IMR-90 (cell line): ENCODE results near the gene HPN. TPM values are rescaled to one million over a fixed set of nuclear protein-coding genes. Genes with fewer than 3 reads are reported as not detected.

ENCODE experiments used
- ATAC-seq: fragments of 200-7000 bp; cut with Tn5 transposase; 2 replicates; pipeline ENCODE4 v1.9.1; 2020; ENCODE audit warnings: low read depth, mild to moderate bottlenecking, moderate library complexity
- BruUV-seq: library from RNA; stranded (reverse); fragments of 400-500 nt; replicated peaks from 2 replicates; lab custom pipeline; 2021; lab: Mats Ljungman, UMichigan
- CTCF ChIA-PET: fragments of 300-600 bp; formaldehyde crosslinking; extraction: SDS; loops from one replicate; lab custom pipeline; 2021; ENCODE audit warnings: antibody characterized with exemption; lab: Yijun Ruan, JAX
- POLR2A ChIA-PET: fragments of 300-600 bp; sonication (Branson Sonifier 250); formaldehyde crosslinking; loops from one replicate; lab custom pipeline; 2022; ENCODE audit warnings: antibody characterized with exemption; ENCODE audit not compliant: unreplicated experiment; lab: Charles Lee
- DNase-seq: peaks from one replicate; pipeline ENCODE4 v3.0.0; 2013
- H2AFZ ChIP-seq: replicated peaks from 2 replicates; pipeline ENCODE3; 2013; ENCODE audit warnings: low read length, mild to moderate bottlenecking; ENCODE audit not compliant: poor library complexity
- H2AK5ac ChIP-seq: 2 replicates; pipeline ENCODE4 v1.6.1; 2013; ENCODE audit warnings: low read depth, low read length, inconsistent platforms
- H2AK9ac ChIP-seq: replicated peaks from 2 replicates; pipeline ENCODE3; 2013; ENCODE audit warnings: mild to moderate bottlenecking, low read depth, low read length, moderate library complexity; ENCODE audit not compliant: poor library complexity
- H2BK120ac ChIP-seq: 2 replicates; pipeline ENCODE4 v1.6.1; 2013; ENCODE audit warnings: low read depth, low read length, inconsistent platforms
- H2BK15ac ChIP-seq: 3 replicates; pipeline ENCODE4 v1.6.1; 2013; ENCODE audit warnings: low read depth, low read length, inconsistent platforms
- H2BK20ac ChIP-seq: 2 replicates; pipeline ENCODE4 v1.6.1; 2013; ENCODE audit warnings: low read depth, mild to moderate bottlenecking, inconsistent platforms, low read length, moderate library complexity
- H2BK5ac ChIP-seq: 2 replicates; pipeline ENCODE4 v1.6.1; 2013; ENCODE audit warnings: mild to moderate bottlenecking, low read depth, low read length, inconsistent platforms; ENCODE audit not compliant: poor library complexity, severe bottlenecking
- H3K14ac ChIP-seq: replicated peaks from 2 replicates; pipeline ENCODE4 v1.6.1; 2013; ENCODE audit warnings: low read depth, low read length, inconsistent platforms
- H3K18ac ChIP-seq: 2 replicates; pipeline ENCODE4 v1.6.1; 2013; ENCODE audit warnings: low read depth, low read length, control low read depth
- H3K23ac ChIP-seq: 2 replicates; pipeline ENCODE4 v1.6.1; 2013; ENCODE audit warnings: low read depth, low read length, inconsistent platforms
- H3K27ac ChIP-seq: 2 replicates; pipeline ENCODE4 v1.5.1; 2013; ENCODE audit warnings: mild to moderate bottlenecking, control low read depth, low read length; ENCODE audit not compliant: insufficient read depth
- H3K27me3 ChIP-seq: 2 replicates; pipeline ENCODE4 v1.6.1; 2013; ENCODE audit warnings: low read length; ENCODE audit not compliant: control insufficient read depth, insufficient read depth
- H3K36me3 ChIP-seq: 2 replicates; pipeline ENCODE4 v1.6.1; 2013; ENCODE audit warnings: low read length, mixed read lengths; ENCODE audit not compliant: control insufficient read depth, insufficient read depth
- H3K4ac ChIP-seq: 2 replicates; pipeline ENCODE4 v1.6.1; 2013; ENCODE audit warnings: low read depth, low read length, inconsistent platforms
- H3K4me1 ChIP-seq: 2 replicates; pipeline ENCODE4 v1.6.1; 2013; ENCODE audit warnings: low read length, mixed read lengths; ENCODE audit not compliant: control insufficient read depth, insufficient read depth
- H3K4me2 ChIP-seq: 2 replicates; pipeline ENCODE4 v1.6.1; 2013; ENCODE audit warnings: low read depth, mild to moderate bottlenecking, control low read depth, low read length, moderate library complexity
- H3K4me3 ChIP-seq: 2 replicates; pipeline ENCODE4 v1.5.1; 2013; ENCODE audit warnings: low read depth, mild to moderate bottlenecking, control low read depth, low read length, moderate library complexity; ENCODE audit not compliant: insufficient read depth
- H3K56ac ChIP-seq: 2 replicates; pipeline ENCODE4 v1.6.1; 2013; ENCODE audit warnings: low read length, inconsistent platforms; ENCODE audit not compliant: insufficient read depth; ENCODE audit errors: extremely low read depth
- H3K79me1 ChIP-seq, 2 experiments: 2 replicates each; pipeline ENCODE4 v1.6.1; 2013; ENCODE audit warnings: low read length in 2 of 2, inconsistent platforms in 1 of 2, low read depth in 1 of 2
- H3K9ac ChIP-seq: 2 replicates; pipeline ENCODE4 v1.6.1; 2013; ENCODE audit warnings: low read depth, low read length, control low read depth
- H3K9me1 ChIP-seq: 2 replicates; pipeline ENCODE4 v1.6.1; 2013; ENCODE audit warnings: low read length, inconsistent platforms; ENCODE audit not compliant: insufficient read depth
- H3K9me3 ChIP-seq: 2 replicates; pipeline ENCODE4 v1.6.1; 2013; ENCODE audit warnings: low read length; ENCODE audit not compliant: control insufficient read depth, insufficient read depth
- H4K20me1 ChIP-seq: 2 replicates; pipeline ENCODE4 v1.6.1; 2013; ENCODE audit warnings: low read length, inconsistent platforms; ENCODE audit not compliant: insufficient read depth
- H4K5ac ChIP-seq: 2 replicates; pipeline ENCODE4 v1.6.1; 2013; ENCODE audit warnings: mild to moderate bottlenecking, low read depth, low read length, control low read depth
- H4K8ac ChIP-seq, 2 experiments: 2 replicates each; pipeline ENCODE4 v1.6.1; 2013; ENCODE audit warnings: low read depth in 2 of 2, low read length in 2 of 2, control low read depth in 1 of 2, inconsistent platforms in 1 of 2
- H4K91ac ChIP-seq: 2 replicates; pipeline ENCODE4 v1.6.1; 2013; ENCODE audit warnings: low read depth, low read length, inconsistent platforms; ENCODE audit not compliant: insufficient read depth
- BHLHE40 ChIP-seq: fragments of 150-350 bp; IDR thresholded peaks from 2 replicates; pipeline ENCODE4 v1.6.1; 2016; ENCODE audit warnings: mild to moderate bottlenecking, low read depth, low read length
- CEBPB ChIP-seq: IDR thresholded peaks from 2 replicates; pipeline ENCODE4 v1.6.1; 2012; ENCODE audit warnings: low read depth, low read length, improper control_type of control experiment
- CHD1 ChIP-seq: IDR thresholded peaks from 2 replicates; pipeline ENCODE4 v1.6.1; 2012; ENCODE audit warnings: low read depth, low read length, improper control_type of control experiment
- CTCF ChIP-seq: conservative IDR thresholded peaks from 2 replicates; pipeline ENCODE4 v1.5.1; 2012; ENCODE audit warnings: mild to moderate bottlenecking, low read depth, low read length, improper control_type of control experiment
- ELK1 ChIP-seq: fragments of 150-350 bp; IDR thresholded peaks from 2 replicates; pipeline ENCODE4 v1.6.1; 2016; ENCODE audit warnings: low read depth, mild to moderate bottlenecking, low read length, moderate library complexity, borderline replicate concordance
- MAFK ChIP-seq: IDR thresholded peaks from 2 replicates; pipeline ENCODE4 v1.6.1; 2012; ENCODE audit warnings: low read depth, low read length, improper control_type of control experiment
- MAZ ChIP-seq: IDR thresholded peaks from 2 replicates; pipeline ENCODE4 v1.6.1; 2012; ENCODE audit warnings: low read depth, mild to moderate bottlenecking, low read length, improper control_type of control experiment, moderate library complexity, borderline replicate concordance
- MXI1 ChIP-seq: IDR thresholded peaks from 2 replicates; pipeline ENCODE4 v1.6.1; 2012; ENCODE audit warnings: low read depth, mild to moderate bottlenecking, low read length, moderate library complexity, borderline replicate concordance
- NFE2L2 ChIP-seq: fragments of 150-350 bp; IDR thresholded peaks from 2 replicates; pipeline ENCODE4 v1.6.1; 2016; ENCODE audit warnings: low read depth, mild to moderate bottlenecking, low read length
- POLR2A ChIP-seq: IDR thresholded peaks from 2 replicates; pipeline ENCODE4 v1.6.1; 2012; ENCODE audit warnings: mild to moderate bottlenecking, low read depth, low read length
- RAD21 ChIP-seq: IDR thresholded peaks from 2 replicates; pipeline ENCODE4 v1.6.1; 2012; ENCODE audit warnings: low read length, improper control_type of control experiment
- RCOR1 ChIP-seq: IDR thresholded peaks from 2 replicates; pipeline ENCODE4 v1.6.1; 2012; ENCODE audit warnings: mild to moderate bottlenecking, low read length, improper control_type of control experiment; ENCODE audit not compliant: insufficient replicate concordance
- RFX5 ChIP-seq: IDR thresholded peaks from 2 replicates; pipeline ENCODE4 v1.8.0; 2012; ENCODE audit warnings: low read depth, mild to moderate bottlenecking, low read length, moderate library complexity
- SMC3 ChIP-seq: fragments of 150-350 bp; IDR thresholded peaks from 2 replicates; pipeline ENCODE4 v1.6.1; 2016; ENCODE audit warnings: low read depth, mild to moderate bottlenecking, antibody characterized with exemption, low read length, moderate library complexity
- USF2 ChIP-seq: fragments of 150-350 bp; IDR thresholded peaks from 2 replicates; pipeline ENCODE4 v1.6.1; 2017; ENCODE audit warnings: mild to moderate bottlenecking, antibody characterized with exemption, low read length, low read depth
- WGBS, 2 experiments: methylation state at CpG; one replicate each; pipeline versions ENCODE4 v1.1.5 to v1.1.7; 2013; ENCODE audit warnings: missing lambda C conversion rate in 2 of 2; ENCODE audit not compliant: insufficient read length in 1 of 2; ENCODE audit errors: extremely low coverage in 2 of 2; 5-methylcytosine and 5-hydroxymethylcytosine counted together
- dilution Hi-C: fragments of 300-500 bp; cut with HindIII; formaldehyde crosslinking; loops from one replicate; pipeline ENCODE4 v1.14.3; 2018; ENCODE audit warnings: low sequenced_read_pairs; ENCODE audit not compliant: unreplicated experiment
- in situ Hi-C: fragments of 300-500 bp; cut with MboI; formaldehyde crosslinking; loops from 3 replicates; pipeline ENCODE4 v1.14.3; 2019; ENCODE audit warnings: low sequenced_read_pairs, inconsistent platforms, mixed read lengths
- intact Hi-C: fragments of 100-400 bp; cut with micrococcal nuclease; formaldehyde crosslinking; loops from 2 replicates; pipeline ENCODE4 v1.10.0; 2022
- polyA plus RNA-seq, 3 experiments: library from polyadenylated mRNA; depleted of rRNA; stranded (reverse); fragments of >200 nt; gene quantifications; 2 replicates each; pipeline ENCODE4 v1.2.3, GENCODE V29; 2012; ENCODE audit warnings: low replicate concordance in 1 of 3
- total RNA-seq: library from RNA; depleted of rRNA; stranded (reverse); fragments of >200 nt; gene quantifications from 2 replicates; pipeline ENCODE4 v1.2.3, GENCODE V29; 2012

The HPN gene
- total and polyA plus RNA-seq, 2 of the 4 experiments (the other 2 are of a cell fraction): not detected

- no peak overlapping the region for H3K9ac ChIP-seq
- H3K9me3 ChIP-seq: no peaks in the 10 kb centered on the region
- no TSS peak for BruUV-seq
- ChIA-PET CTCF (no interaction called here), POLR2A (no interaction called here)
- peaks cover 42% of the 10 kb centered on the region for H3K36me3 ChIP-seq
- peak overlapping the region; percentile 68 for H2AK9ac ChIP-seq
- peaks cover 23% of the 10 kb centered on the region for H3K9me1 ChIP-seq
- intact Hi-C loops: no loop called here
- peak overlapping the region; percentile 85 for H2AK5ac ChIP-seq
- H3K27ac ChIP-seq: peak overlapping the region; percentile 48
- peak overlapping the region; percentile 24 for H2BK120ac ChIP-seq
- peak overlapping the region; percentile 2 to 55; a peak in 2 of 4 replicates for H4K8ac ChIP-seq
- no peak for ATAC-seq
- peak overlapping the region; percentile 79 for H2BK5ac ChIP-seq
- peak overlapping the region; percentile 36 for H4K91ac ChIP-seq
- peak overlapping the region; percentile 16 for H3K14ac ChIP-seq
- in situ Hi-C loops: no loop called here
- H3K56ac ChIP-seq: no peak overlapping the region
- H3K18ac ChIP-seq: no peak overlapping the region; the same call in 1 of the 2 replicates
- no peak overlapping the region for H2BK20ac ChIP-seq
- H3K4me2 ChIP-seq: no peak overlapping the region
- H4K20me1 ChIP-seq: peaks cover 53% of the 10 kb centered on the region
- peaks cover 22 to 74% of the 10 kb centered on the region in 2 experiments for H3K79me1 ChIP-seq
- no CpG with 5 or more reads among the region's 5 CpGs for WGBS, 2 experiments
- peaks cover 16% of the 10 kb centered on the region for H3K4me1 ChIP-seq
- H3K27me3 ChIP-seq: no peaks in the 10 kb centered on the region
- H2AFZ ChIP-seq: no peak overlapping the region
- H3K4ac ChIP-seq: peak overlapping the region; percentile 74
- peak overlapping the region; percentile 39; the same call in 1 of the 2 replicates for H4K5ac ChIP-seq
- no peak for DNase-seq
- peak overlapping the region; percentile 48; the same call in 1 of the 2 replicates for H3K23ac ChIP-seq
- dilution Hi-C loops: no loop called here
- TF ChIP-seq CEBPB (no peak), RAD21 (no peak), CHD1 (no peak), MAZ (no peak), CTCF (no peak), MAFK (no peak), SMC3 (no peak), POLR2A (no peak), MXI1 (no peak), ELK1 (no peak), BHLHE40 (no peak), RFX5 (no peak), RCOR1 (no peak), USF2 (no peak), NFE2L2 (no peak)
- no peak overlapping the region for H3K4me3 ChIP-seq
- no peak overlapping the region for H2BK15ac ChIP-seq
Measured at GRCh38 chr19:35006999-35007365, 34.5 kb upstream of the HPN start.
